IPS-20b (cell line): ENCODE measurements around the gene MSRB1.

ENCODE experiments used
- H3K27ac ChIP-seq: one replicate; pipeline ENCODE4 v1.5.1; 2013; ENCODE audit warnings: low read length
- H3K27me3 ChIP-seq: 2 replicates; pipeline ENCODE4 v1.6.1; 2013; ENCODE audit warnings: mild to moderate bottlenecking, low read length, inconsistent platforms; ENCODE audit not compliant: insufficient read depth
- H3K36me3 ChIP-seq: 2 replicates; pipeline ENCODE4 v1.6.1; 2013; ENCODE audit warnings: low read depth, mild to moderate bottlenecking, inconsistent platforms, low read length, moderate library complexity; ENCODE audit not compliant: insufficient read depth
- H3K4me1 ChIP-seq: 2 replicates; pipeline ENCODE4 v1.6.1; 2013; ENCODE audit warnings: mild to moderate bottlenecking, control low read depth, inconsistent platforms, low read length, moderate library complexity; ENCODE audit not compliant: insufficient read depth
- H3K4me3 ChIP-seq: 2 replicates; pipeline ENCODE4 v1.5.1; 2013; ENCODE audit warnings: mild to moderate bottlenecking, low read length, inconsistent platforms
- H3K9ac ChIP-seq: 2 replicates; pipeline ENCODE4 v1.6.1; 2013; ENCODE audit warnings: low read depth, mild to moderate bottlenecking, inconsistent platforms, low read length, moderate library complexity
- H3K9me3 ChIP-seq: 2 replicates; pipeline ENCODE4 v1.6.1; 2013; ENCODE audit warnings: mild to moderate bottlenecking, low read depth, low read length, inconsistent platforms; ENCODE audit not compliant: insufficient read depth

MSRB1 gene

GRCh38 chr16:1917056-1917664, 25.8 kb downstream of the MSRB1 start:
- Histone ChIP-seq H3K36me3 (no peaks in the 10 kb centered on the region), H3K9me3 (no peaks in the 10 kb centered on the region), H3K9ac (no peak overlapping the region), H3K27ac (no peak overlapping the region), H3K4me3 (peak overlapping the region; percentile 43; the same call in 1 of the 2 replicates), H3K4me1 (no peaks in the 10 kb centered on the region; the same call in 1 of the 2 replicates), H3K27me3 (peaks cover 84% of the 10 kb centered on the region)

- Histone ChIP-seq H3K4me3 (peak overlapping the region; percentile 43; the same call in 1 of the 2 replicates), H3K4me1 (no peaks in the 10 kb centered on the region; the same call in 1 of the 2 replicates), H3K27me3 (peaks cover 79% of the 10 kb centered on the region), H3K36me3 (no peaks in the 10 kb centered on the region), H3K27ac (no peak overlapping the region), H3K9ac (no peak overlapping the region), H3K9me3 (no peaks in the 10 kb centered on the region)
Observed at GRCh38 chr16:1916640-1916990, 26.4 kb downstream of the MSRB1 start.

GRCh38 chr16:1915732-1916639, 27.0 kb downstream of the MSRB1 start:
- Histone ChIP-seq H3K9me3 (no peaks in the 10 kb centered on the region), H3K36me3 (no peaks in the 10 kb centered on the region), H3K4me3 (no peak overlapping the region), H3K9ac (no peak overlapping the region), H3K27ac (no peak overlapping the region), H3K27me3 (peaks cover 72% of the 10 kb centered on the region), H3K4me1 (no peaks in the 10 kb centered on the region; the same call in 1 of the 2 replicates)

GRCh38 chr16:1914988-1915387, 28.0 kb downstream of the MSRB1 start:
- no peak overlapping the region for H3K27ac ChIP-seq
- H3K9me3 ChIP-seq = no peaks in the 10 kb centered on the region
- no peaks in the 10 kb centered on the region for H3K36me3 ChIP-seq
- H3K4me3 ChIP-seq = no peak overlapping the region
- H3K27me3 ChIP-seq = peaks cover 62% of the 10 kb centered on the region
- no peaks in the 10 kb centered on the region; the same call in 1 of the 2 replicates for H3K4me1 ChIP-seq
- H3K9ac ChIP-seq = no peak overlapping the region

- Histone ChIP-seq H3K27me3 (peaks cover 54% of the 10 kb centered on the region), H3K4me1 (no peaks in the 10 kb centered on the region; the same call in 1 of the 2 replicates)
Observed at GRCh38 chr16:1914084-1914608, 28.9 kb downstream of the MSRB1 start.

GRCh38 chr16:1913327-1914083, 29.5 kb downstream of the MSRB1 start:
- H3K36me3 ChIP-seq = no peaks in the 10 kb centered on the region
- no peak overlapping the region for H3K9ac ChIP-seq
- no peak overlapping the region for H3K4me3 ChIP-seq
- no peak overlapping the region for H3K27ac ChIP-seq
- H3K27me3 ChIP-seq = peaks cover 50% of the 10 kb centered on the region
- H3K4me1 ChIP-seq = no peaks in the 10 kb centered on the region; the same call in 1 of the 2 replicates
- H3K9me3 ChIP-seq = no peaks in the 10 kb centered on the region

More at GRCh38 chr16:1914084-1914608, 28.9 kb downstream of the MSRB1 start:
- Histone ChIP-seq H3K36me3 (no peaks in the 10 kb centered on the region), H3K27ac (no peak overlapping the region), H3K9ac (no peak overlapping the region), H3K9me3 (no peaks in the 10 kb centered on the region), H3K4me3 (no peak overlapping the region)

GRCh38 chr16:1912215-1912543, 30.8 kb downstream of the MSRB1 start:
- Histone ChIP-seq H3K27me3 (peaks cover 45% of the 10 kb centered on the region), H3K9ac (no peak overlapping the region), H3K9me3 (no peaks in the 10 kb centered on the region), H3K4me3 (no peak overlapping the region), H3K4me1 (no peaks in the 10 kb centered on the region; the same call in 1 of the 2 replicates), H3K27ac (no peak overlapping the region), H3K36me3 (no peaks in the 10 kb centered on the region)

GRCh38 chr16:1911467-1912214, 31.4 kb downstream of the MSRB1 start:
- no peaks in the 10 kb centered on the region for H3K9me3 ChIP-seq
- peaks cover 42% of the 10 kb centered on the region for H3K27me3 ChIP-seq
- no peaks in the 10 kb centered on the region for H3K36me3 ChIP-seq
- H3K9ac ChIP-seq = no peak overlapping the region
- H3K4me1 ChIP-seq = no peaks in the 10 kb centered on the region; the same call in 1 of the 2 replicates
- H3K27ac ChIP-seq = no peak overlapping the region
- H3K4me3 ChIP-seq = no peak overlapping the region

- H3K4me1 ChIP-seq = no peaks in the 10 kb centered on the region; the same call in 1 of the 2 replicates
- H3K9ac ChIP-seq = no peak overlapping the region
- peaks cover 28% of the 10 kb centered on the region for H3K27me3 ChIP-seq
- no peak overlapping the region for H3K4me3 ChIP-seq
- H3K36me3 ChIP-seq = no peaks in the 10 kb centered on the region
- H3K9me3 ChIP-seq = no peaks in the 10 kb centered on the region
- no peak overlapping the region for H3K27ac ChIP-seq
Observed at GRCh38 chr16:1909561-1910231, 33.3 kb downstream of the MSRB1 start.

GRCh38 chr16:1908983-1909382, 34.0 kb downstream of the MSRB1 start:
- Histone ChIP-seq H3K27ac (no peak overlapping the region), H3K27me3 (peaks cover 21% of the 10 kb centered on the region), H3K4me1 (no peaks in the 10 kb centered on the region), H3K36me3 (no peaks in the 10 kb centered on the region), H3K4me3 (no peak overlapping the region), H3K9ac (no peak overlapping the region), H3K9me3 (no peaks in the 10 kb centered on the region)
